Activated naive CD4-positive, alpha-beta T cell (primary cell): ENCODE measurements around the gene AZU1.
"Not testable (repeated sequence)": the region's sequence is repeated elsewhere in the genome, so short reads cannot be mapped to it uniquely, and the experiment has no call there.

Experiments used
- DNase-seq, 4 experiments: peaks; one replicate each; lab custom pipeline; 2025; lab: John Stamatoyannopoulos, UW

Gene AZU1

DNA sequence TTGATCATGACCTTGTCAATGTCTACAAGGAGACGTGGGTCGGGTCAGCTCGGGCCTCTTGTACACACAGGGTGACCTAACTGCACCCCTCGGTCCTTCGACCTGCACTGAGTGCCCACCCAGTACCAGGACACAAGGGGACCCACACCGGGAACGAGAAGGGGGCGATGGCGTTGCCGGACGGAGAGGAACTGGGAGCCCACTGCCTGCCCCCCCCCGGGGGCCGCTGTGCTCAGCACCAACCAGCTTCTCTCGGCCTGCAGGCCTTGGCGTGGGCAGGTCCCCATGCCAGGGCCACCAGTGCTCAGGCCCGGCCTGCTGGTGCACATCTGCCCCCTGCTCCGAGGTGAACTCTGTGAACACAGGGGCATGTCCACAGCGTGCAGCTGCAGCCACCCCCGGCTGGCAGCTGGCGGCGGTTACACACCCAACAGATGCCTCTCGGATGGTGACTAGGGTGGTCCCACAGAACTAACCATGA is 46.0 kb downstream of the AZU1 start:
- DNase-seq, result no peak

GRCh38 chr19:875265-875879 is 47.7 kb downstream of the AZU1 start:
- DNase-seq, result no peak

DNA sequence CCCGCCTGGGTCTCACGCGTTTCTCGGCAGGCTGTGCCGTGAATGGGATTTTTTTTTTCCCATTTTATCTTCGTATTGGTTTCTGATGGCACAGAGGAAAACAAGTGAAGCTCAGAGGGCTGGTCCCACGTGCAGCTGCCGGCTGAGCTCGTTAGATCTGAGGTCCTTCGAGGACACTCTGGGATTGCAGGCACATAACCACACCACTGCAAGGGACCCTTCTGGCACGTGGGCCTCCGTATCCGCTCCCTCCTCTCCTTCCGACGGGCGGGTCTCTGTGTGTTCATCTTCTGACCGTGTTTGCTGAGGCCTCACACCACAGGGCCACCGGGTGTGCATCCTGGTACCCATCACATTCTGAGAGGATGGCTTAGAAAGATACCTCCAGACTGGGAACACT is 48.5 kb downstream of the AZU1 start:
- no peak for DNase-seq

DNA sequence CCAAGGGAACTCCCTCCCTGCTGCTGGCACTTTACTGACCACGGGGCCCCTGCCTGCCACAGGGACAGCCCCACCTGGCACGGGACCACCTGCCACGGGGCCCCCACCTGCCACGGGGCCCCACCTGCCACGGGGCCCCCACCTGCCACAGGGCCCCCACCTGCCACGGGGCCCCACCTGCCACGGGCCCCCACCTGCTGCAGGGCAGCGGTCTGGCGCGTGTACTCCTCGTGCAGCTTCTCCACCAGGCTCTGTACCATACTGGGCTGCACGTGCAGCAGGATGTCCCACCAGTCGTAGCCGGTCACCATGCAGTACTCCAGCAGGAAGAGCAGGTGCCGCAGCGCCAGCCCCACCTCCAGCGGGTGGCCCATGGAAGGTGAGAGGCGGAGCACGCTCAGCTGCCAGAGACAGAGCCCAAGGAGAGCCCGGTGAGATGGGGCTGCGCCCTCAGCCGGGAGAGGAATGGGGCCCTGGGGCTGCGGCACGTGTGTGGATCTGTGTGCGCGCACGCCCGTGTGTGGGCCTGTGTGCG is 49.2 kb downstream of the AZU1 start:
- DNase-seq, result no peak

- not testable (repeated sequence) for DNase-seq
Observed at GRCh38 chr19:877992-878660, 50.5 kb downstream of the AZU1 start.

- not testable (repeated sequence) for DNase-seq
Observed at GRCh38 chr19:878751-879561, 51.3 kb downstream of the AZU1 start.

DNA sequence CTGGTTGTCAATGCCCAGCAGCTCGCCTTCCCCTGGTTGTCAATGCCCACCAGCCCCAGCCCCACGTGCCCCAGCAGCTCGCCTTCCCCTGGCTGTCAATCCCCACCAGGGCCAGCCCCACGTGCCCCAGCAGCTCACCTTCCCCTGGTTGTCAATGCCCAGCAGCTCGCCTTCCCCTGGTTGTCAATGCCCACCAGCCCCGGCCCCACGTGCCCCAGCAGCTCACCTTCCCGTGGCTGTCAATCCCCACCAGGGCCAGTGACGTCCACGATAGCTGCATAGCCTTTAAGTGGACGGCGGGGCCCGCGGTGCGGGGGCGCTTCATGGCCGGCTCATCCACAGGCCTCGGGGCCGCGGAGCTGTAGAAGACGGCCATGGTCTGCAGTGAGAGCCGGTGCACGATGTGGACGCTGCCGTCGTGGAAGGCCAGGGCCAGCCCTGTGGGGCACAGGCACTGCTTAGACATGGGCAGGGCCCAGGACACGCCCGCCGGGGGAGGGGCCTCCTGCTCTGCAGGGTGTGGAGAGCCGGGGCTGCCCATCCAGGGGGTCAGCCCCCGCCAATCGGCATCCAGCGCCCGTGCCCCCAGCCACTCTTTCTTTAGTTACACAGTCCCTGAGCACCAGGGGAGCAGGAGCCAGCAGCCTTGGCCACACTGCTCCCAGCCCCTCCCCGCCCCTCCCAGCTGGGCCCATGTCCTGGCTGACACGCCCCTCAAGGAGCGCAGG is 52.2 kb downstream of the AZU1 start:
- DNase-seq, result no peak
